ENCODE measurements around the gene TRAF3IP1. TPM values are rescaled to one million over a fixed set of nuclear protein-coding genes. Genes with fewer than 3 reads are reported as not detected.

TRAF3IP1 gene
- total and polyA plus RNA-seq, 5 donors, result 6.3 to 19.9 (median 16.9) TPM

DNA sequence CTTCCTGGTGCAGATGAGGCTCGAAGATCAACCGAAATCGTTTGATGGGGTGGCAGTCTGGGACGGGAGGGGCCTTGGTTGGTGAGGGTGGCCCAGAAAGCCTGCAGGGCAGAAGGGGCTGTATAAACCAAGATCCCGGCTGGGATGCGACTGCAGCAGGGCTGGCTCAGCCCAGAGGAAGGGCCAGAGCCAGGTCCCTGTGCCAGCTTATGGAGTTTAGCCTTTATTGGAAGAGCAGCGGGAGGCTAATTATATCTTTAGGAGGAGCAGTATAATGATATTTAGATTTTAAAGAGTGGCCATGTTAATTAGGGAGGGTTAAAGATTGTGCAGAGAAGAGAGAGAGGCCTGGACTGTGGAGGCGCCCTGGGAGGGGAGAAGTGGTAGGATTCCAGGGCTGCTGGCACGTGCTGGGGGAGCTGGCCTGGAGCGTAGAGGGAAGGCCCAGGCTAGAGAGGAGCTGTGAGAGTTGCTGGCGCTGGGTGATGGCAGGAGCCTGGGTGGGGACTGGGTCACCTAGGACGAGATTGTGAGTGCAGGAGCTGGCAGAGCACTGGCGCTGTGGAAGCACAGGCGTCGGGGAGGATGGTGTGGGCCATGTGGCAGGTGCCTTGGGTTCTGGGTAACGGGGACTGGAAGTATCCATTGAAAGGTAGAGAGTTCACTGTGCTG, 25.1 kb downstream of the TRAF3IP1 start:
- 87% methylated on average over 16 of the region's 16 CpGs for WGBS
- Histone ChIP-seq H3K4me3 (ENCODE audit: low read length) (no peak overlapping the region), H3K27ac (ENCODE audit: low read length) (peak overlapping the region; percentile 66), H3K9me3 (ENCODE audit: control insufficient read depth, low read length) (no peaks in the 10 kb centered on the region), H3K4me1 (ENCODE audit: control insufficient read depth, insufficient read depth, low read length) (no peaks in the 10 kb centered on the region), H3K27me3 (ENCODE audit: control insufficient read depth, insufficient read depth) (no peaks in the 10 kb centered on the region)
- ATAC-seq (peak; percentile 74 to 85), DNase-seq (peak; percentile 19 to 71 (median 66))
- intact Hi-C loops (cut with DNase I), result no loop called here

DNA sequence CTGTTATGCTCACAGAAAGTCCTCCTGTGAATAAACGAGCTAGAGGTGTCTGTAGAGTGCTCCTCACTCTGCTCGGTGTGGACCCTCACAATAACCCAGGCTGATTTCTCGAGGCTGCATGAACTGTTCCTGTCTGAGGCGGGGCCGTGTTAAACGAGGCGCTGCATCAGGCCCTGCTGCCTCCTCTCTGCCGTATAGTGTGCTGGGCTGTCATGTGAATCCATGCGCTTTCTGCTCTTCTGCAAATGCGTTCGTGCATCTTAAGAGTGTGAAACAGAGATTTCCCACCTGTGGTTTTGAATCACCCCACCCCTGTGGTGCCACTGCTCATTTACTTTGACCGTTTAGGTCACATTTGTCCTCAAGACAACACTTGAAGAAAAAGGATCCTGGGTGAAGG, 26.2 kb downstream of the TRAF3IP1 start:
- Histone ChIP-seq H3K9me3 (ENCODE audit: control insufficient read depth, low read length) (no peaks in the 10 kb centered on the region), H3K4me3 (ENCODE audit: low read length) (no peak overlapping the region), H3K27ac (ENCODE audit: low read length) (no peak overlapping the region), H3K27me3 (ENCODE audit: control insufficient read depth, insufficient read depth) (no peaks in the 10 kb centered on the region), H3K4me1 (ENCODE audit: control insufficient read depth, insufficient read depth, low read length) (no peaks in the 10 kb centered on the region)
- WGBS, result 86% methylated on average over 12 of the region's 12 CpGs
- intact Hi-C loops (cut with DNase I), result no loop called here
- DNase-seq (no peak), ATAC-seq (no peak)

DNA sequence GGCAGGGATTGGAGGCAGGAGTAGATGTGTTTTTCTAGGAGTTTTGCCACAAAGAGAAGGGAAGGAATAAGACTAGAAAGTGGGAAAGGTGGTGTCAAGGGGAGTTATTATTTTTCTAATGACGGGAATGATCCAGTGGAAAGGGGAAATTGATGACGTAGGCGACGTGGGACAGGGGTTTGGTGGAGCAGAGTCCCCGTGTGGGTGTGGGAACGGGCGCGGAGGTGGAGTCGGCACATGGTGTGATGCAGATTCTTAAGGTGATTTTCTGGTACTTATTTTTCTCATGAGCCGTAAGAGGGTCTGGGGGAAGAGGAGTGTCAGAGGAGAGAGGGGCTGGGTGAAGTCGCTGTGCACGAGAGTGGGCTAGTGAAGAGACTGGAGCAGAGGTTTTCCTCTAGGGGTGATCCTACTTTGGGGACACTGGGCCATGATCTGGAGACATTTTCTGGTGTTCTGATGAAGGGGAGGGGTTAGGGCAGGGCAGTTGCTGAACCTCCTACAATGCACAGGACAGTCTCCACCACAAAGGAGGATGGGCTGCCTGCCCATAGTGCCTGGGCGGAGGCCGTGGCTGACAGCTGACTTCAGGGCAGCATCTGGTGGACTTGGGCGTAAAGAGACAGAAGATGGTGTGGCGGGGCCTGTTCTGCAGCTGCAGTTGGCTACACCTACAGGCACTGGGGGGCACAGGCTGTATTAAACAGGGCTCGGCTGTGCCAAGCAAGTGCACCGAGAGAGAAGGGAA, 30.0 kb downstream of the TRAF3IP1 start:
- WGBS, result 94% methylated on average over 18 of the region's 18 CpGs
- no peak for ATAC-seq
- no peaks in the 10 kb centered on the region for H3K4me1 ChIP-seq (ENCODE audit: control insufficient read depth, insufficient read depth, low read length)
- intact Hi-C loops (cut with DNase I), result loop anchor here in 1 of 4 donors (10.0 kb wide), 1 partner anchor 434 kb away; no protein-coding TSS in a partner anchor
- H3K27me3 ChIP-seq (ENCODE audit: control insufficient read depth, insufficient read depth), result no peaks in the 10 kb centered on the region
- H3K9me3 ChIP-seq (ENCODE audit: control insufficient read depth, low read length), result no peaks in the 10 kb centered on the region
- H3K4me3 ChIP-seq (ENCODE audit: low read length), result no peak overlapping the region
- no peak for DNase-seq
- no peak overlapping the region for H3K27ac ChIP-seq (ENCODE audit: low read length)

GRCh38 chr2:238351315-238351714, 31.0 kb downstream of the TRAF3IP1 start:
- Histone ChIP-seq H3K27ac (ENCODE audit: low read length) (no peak overlapping the region), H3K4me1 (ENCODE audit: control insufficient read depth, insufficient read depth, low read length) (no peaks in the 10 kb centered on the region), H3K9me3 (ENCODE audit: control insufficient read depth, low read length) (no peaks in the 10 kb centered on the region), H3K27me3 (ENCODE audit: control insufficient read depth, insufficient read depth) (no peaks in the 10 kb centered on the region), H3K4me3 (ENCODE audit: low read length) (no peak overlapping the region)
- no peak for DNase-seq
- 87% methylated on average over 15 of the region's 15 CpGs for WGBS
- intact Hi-C loops (cut with DNase I), result loop anchor here in 1 of 4 donors (10.0 kb wide), 1 partner anchor 433 kb away; no protein-coding TSS in a partner anchor
- ATAC-seq, result no peak

DNA sequence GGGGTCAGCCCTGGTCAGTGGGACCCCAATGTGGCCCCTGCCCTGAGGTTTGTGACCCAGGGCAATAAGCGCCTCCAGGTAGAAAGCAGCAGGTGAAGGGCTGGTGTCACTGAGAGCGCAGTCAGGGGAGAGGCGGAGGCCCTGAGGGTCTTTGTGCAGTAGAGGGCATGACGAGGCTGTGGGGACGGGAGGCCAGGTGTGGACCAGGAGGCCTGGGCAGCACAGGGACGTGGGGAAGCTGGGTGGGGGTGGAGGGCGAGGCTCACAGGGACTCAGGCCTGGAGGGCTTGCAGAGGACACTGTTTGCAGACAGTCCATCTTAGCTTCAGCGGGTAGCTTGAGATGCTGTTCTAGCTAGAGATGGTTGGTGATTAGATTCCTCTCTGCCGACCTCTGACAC, 32.0 kb downstream of the TRAF3IP1 start:
- intact Hi-C loops (cut with DNase I), result loop anchor here in 1 of 4 donors (10.0 kb wide), 1 partner anchor 432 kb away; no protein-coding TSS in a partner anchor
- no peak for DNase-seq
- Histone ChIP-seq H3K27me3 (ENCODE audit: control insufficient read depth, insufficient read depth) (no peaks in the 10 kb centered on the region), H3K27ac (ENCODE audit: low read length) (no peak overlapping the region), H3K4me1 (ENCODE audit: control insufficient read depth, insufficient read depth, low read length) (no peaks in the 10 kb centered on the region), H3K9me3 (ENCODE audit: control insufficient read depth, low read length) (no peaks in the 10 kb centered on the region), H3K4me3 (ENCODE audit: low read length) (no peak overlapping the region)
- WGBS, result 91% methylated on average over 9 of the region's 9 CpGs
- ATAC-seq, result peak in 1 of 2 donors; percentile 25

DNA sequence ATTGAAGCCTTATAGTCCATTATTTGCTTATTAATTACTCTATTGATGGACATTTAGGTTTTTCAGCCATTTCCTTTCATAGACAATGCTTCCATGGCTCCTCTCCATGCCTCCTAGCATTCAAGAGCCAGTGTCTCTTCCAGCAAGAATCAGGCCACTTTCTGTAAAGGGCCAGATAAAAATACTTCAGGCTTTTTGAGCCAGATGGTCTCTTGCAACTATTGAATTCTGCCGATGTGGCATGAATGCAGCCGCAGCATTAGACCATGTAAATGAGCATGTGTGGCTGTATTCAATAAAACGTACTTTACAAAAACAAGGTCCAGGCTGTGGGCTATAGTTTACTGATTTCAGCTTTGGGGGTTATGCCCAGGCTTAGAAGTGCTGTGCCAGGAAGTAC, 38.5 kb downstream of the TRAF3IP1 start:
- 96% methylated on average over 3 of the region's 3 CpGs for WGBS
- no peak for DNase-seq
- intact Hi-C loops (cut with DNase I), result loop anchor here in 3 of 4 donors (2.0 to 10.0 kb wide), 3 partner anchors 104 to 426 kb away; no protein-coding TSS in a partner anchor
- ATAC-seq, result no peak
- Histone ChIP-seq H3K27ac (ENCODE audit: low read length) (no peak overlapping the region), H3K27me3 (ENCODE audit: control insufficient read depth, insufficient read depth) (no peaks in the 10 kb centered on the region), H3K9me3 (ENCODE audit: control insufficient read depth, low read length) (no peaks in the 10 kb centered on the region), H3K4me1 (ENCODE audit: control insufficient read depth, insufficient read depth, low read length) (no peaks in the 10 kb centered on the region), H3K4me3 (ENCODE audit: low read length) (no peak overlapping the region)

GRCh38 chr2:238359403-238359802, 39.1 kb downstream of the TRAF3IP1 start:
- 85% methylated on average over 3 of the region's 3 CpGs for WGBS
- DNase-seq, result no peak
- Histone ChIP-seq H3K27ac (ENCODE audit: low read length) (no peak overlapping the region), H3K4me1 (ENCODE audit: control insufficient read depth, insufficient read depth, low read length) (no peaks in the 10 kb centered on the region), H3K9me3 (ENCODE audit: control insufficient read depth, low read length) (no peaks in the 10 kb centered on the region), H3K4me3 (ENCODE audit: low read length) (no peak overlapping the region), H3K27me3 (ENCODE audit: control insufficient read depth, insufficient read depth) (no peaks in the 10 kb centered on the region)
- ATAC-seq, result no peak
- intact Hi-C loops (cut with DNase I), result loop anchor here in 3 of 4 donors (2.0 to 10.0 kb wide), 3 partner anchors 103 to 425 kb away; no protein-coding TSS in a partner anchor

GRCh38 chr2:238361877-238362276, 41.6 kb downstream of the TRAF3IP1 start:
- no peaks in the 10 kb centered on the region for H3K27me3 ChIP-seq (ENCODE audit: control insufficient read depth, insufficient read depth)
- no peaks in the 10 kb centered on the region for H3K4me1 ChIP-seq (ENCODE audit: control insufficient read depth, insufficient read depth, low read length)
- intact Hi-C loops (cut with DNase I), result loop anchor here in 2 of 4 donors (5.0 to 10.0 kb wide), 2 partner anchors 410 to 423 kb away; no protein-coding TSS in a partner anchor
- H3K27ac ChIP-seq (ENCODE audit: low read length), result no peak overlapping the region
- H3K9me3 ChIP-seq (ENCODE audit: control insufficient read depth, low read length), result no peaks in the 10 kb centered on the region
- 72% methylated on average over 9 of the region's 9 CpGs for WGBS
- DNase-seq, result no peak
- ATAC-seq, result peak; percentile 31 to 65
- no peak overlapping the region for H3K4me3 ChIP-seq (ENCODE audit: low read length)

DNA sequence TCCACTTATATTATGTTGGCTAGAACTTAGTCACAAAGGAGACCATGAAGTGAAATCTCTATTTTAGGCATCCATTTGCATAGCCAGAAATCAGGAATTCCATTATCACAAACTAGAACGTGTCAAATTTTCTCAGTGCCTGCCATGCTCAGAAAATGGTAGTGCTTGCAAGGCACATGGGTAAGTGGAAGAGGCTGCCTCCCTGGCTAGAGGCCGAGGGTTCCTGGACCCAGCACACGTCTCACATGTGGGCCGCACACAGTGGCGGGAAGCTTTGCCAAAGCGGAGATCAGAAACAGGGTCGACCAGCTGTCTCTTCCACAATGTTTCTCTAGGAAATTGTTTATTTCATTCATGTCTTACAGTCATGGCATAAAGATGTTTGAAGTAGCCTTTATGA, 42.3 kb downstream of the TRAF3IP1 start:
- Histone ChIP-seq H3K9me3 (ENCODE audit: control insufficient read depth, low read length) (no peaks in the 10 kb centered on the region), H3K4me1 (ENCODE audit: control insufficient read depth, insufficient read depth, low read length) (no peaks in the 10 kb centered on the region), H3K27ac (ENCODE audit: low read length) (no peak overlapping the region), H3K4me3 (ENCODE audit: low read length) (no peak overlapping the region), H3K27me3 (ENCODE audit: control insufficient read depth, insufficient read depth) (no peaks in the 10 kb centered on the region)
- peak in 2 of 3 donors; percentile 67 to 68 for DNase-seq
- 59% methylated on average over 7 of the region's 7 CpGs for WGBS
- peak; percentile 41 to 55 for ATAC-seq
- intact Hi-C loops (cut with DNase I), result loop anchor here in 2 of 4 donors (5.0 to 10.0 kb wide), 2 partner anchors 410 to 422 kb away; no protein-coding TSS in a partner anchor

- DNase-seq, result no peak
- WGBS, result 65% methylated on average over 10 of the region's 10 CpGs
- ATAC-seq, result no peak
Observed at GRCh38 chr2:238369591-238370040, 49.3 kb downstream of the TRAF3IP1 start.

More at GRCh38 chr2:238369591-238370040, 49.3 kb downstream of the TRAF3IP1 start:
- no peaks in the 10 kb centered on the region for H3K9me3 ChIP-seq (ENCODE audit: control insufficient read depth, low read length)
- intact Hi-C loops (cut with DNase I), result loop anchor here (5.0 to 10.0 kb wide), 3 partner anchors 93 to 415 kb away; no protein-coding TSS in a partner anchor
- H3K27me3 ChIP-seq (ENCODE audit: control insufficient read depth, insufficient read depth), result no peaks in the 10 kb centered on the region
- H3K4me1 ChIP-seq (ENCODE audit: control insufficient read depth, insufficient read depth, low read length), result no peaks in the 10 kb centered on the region
- no peak overlapping the region for H3K27ac ChIP-seq (ENCODE audit: low read length)
- no peak overlapping the region for H3K4me3 ChIP-seq (ENCODE audit: low read length)

Measured in right cardiac atrium (tissue), 5 donors.